Dermis blood vessel endothelial cell (primary cell): ENCODE measurements around the gene HLA-DQA1. TPM values are rescaled to one million over a fixed set of nuclear protein-coding genes. Genes with fewer than 3 reads are reported as not detected.
"Not testable (repeated sequence)": the region's sequence is repeated elsewhere in the genome, so short reads cannot be mapped to it uniquely, and the experiment has no call there.

ENCODE experiments used
- DNase-seq: peaks from one replicate; pipeline ENCODE4 v3.0.0; 2010
- total RNA-seq: library from RNA; depleted of rRNA; stranded (reverse); fragments of >200 nt; gene quantifications from 2 replicates; pipeline ENCODE4 v1.2.3, GENCODE V29; 2014

Gene HLA-DQA1
- total RNA-seq, 1 donor from 2014 or later = not detected

GRCh38 chr6:32659856-32660595 lies 22.8 kb downstream of the HLA-DQA1 start:
- DNase-seq = no peak

- no peak for DNase-seq
Observed at GRCh38 chr6:32662099-32662498, 24.9 kb downstream of the HLA-DQA1 start.

- DNase-seq = no peak
Observed at GRCh38 chr6:32662836-32663235, 25.6 kb downstream of the HLA-DQA1 start.

GRCh38 chr6:32664354-32664753 lies 27.1 kb downstream of the HLA-DQA1 start:
- no peak for DNase-seq

- no peak for DNase-seq
Observed at GRCh38 chr6:32664827-32665362, 27.7 kb downstream of the HLA-DQA1 start.

- DNase-seq = no peak
Observed at GRCh38 chr6:32665661-32666060, 28.5 kb downstream of the HLA-DQA1 start.

GRCh38 chr6:32666420-32667300 lies 29.5 kb downstream of the HLA-DQA1 start, which contains the start of gene HLA-DQB1:
TSS of gene HLA-DQB1 (minus strand) at chr6:32666657. CDS start at chr6:32666607, 50 bp downstream.
- peak; percentile 39 for DNase-seq

GRCh38 chr6:32668226-32668747 lies 31.1 kb downstream of the HLA-DQA1 start:
- DNase-seq = peak; percentile 44

- DNase-seq = no peak
Observed at GRCh38 chr6:32669240-32669639, 32.0 kb downstream of the HLA-DQA1 start.

GRCh38 chr6:32669893-32670292 lies 32.7 kb downstream of the HLA-DQA1 start:
- DNase-seq = no peak

GRCh38 chr6:32671908-32672307 lies 34.7 kb downstream of the HLA-DQA1 start:
- DNase-seq = not testable (repeated sequence)

GRCh38 chr6:32674123-32674522 lies 36.9 kb downstream of the HLA-DQA1 start:
- not testable (repeated sequence) for DNase-seq

- no peak for DNase-seq
Observed at GRCh38 chr6:32679492-32679891, 42.3 kb downstream of the HLA-DQA1 start.

GRCh38 chr6:32680055-32680454 lies 42.8 kb downstream of the HLA-DQA1 start:
- DNase-seq = no peak

- no peak for DNase-seq
Observed at GRCh38 chr6:32684246-32684645, 47.0 kb downstream of the HLA-DQA1 start.

- DNase-seq = peak; percentile 4
Observed at GRCh38 chr6:32685603-32686002, 48.4 kb downstream of the HLA-DQA1 start.

GRCh38 chr6:32689531-32690501 lies 52.6 kb downstream of the HLA-DQA1 start:
- DNase-seq = peak; percentile 9

GRCh38 chr6:32692019-32692418 lies 54.8 kb downstream of the HLA-DQA1 start:
- peak; percentile 47 for DNase-seq
